Activated CD8-positive, alpha-beta memory T cell treated with anti-CD3 and anti-CD28 coated beads, Interleukin-2, amount 50 U/mL, for 1 hour (primary cell): Measurements from ENCODE around the gene CALU.

Experiments used
- DNase-seq: peaks from one replicate; pipeline ENCODE4 v3.0.0-alpha.2; 2020; ENCODE audit errors: extremely low read depth

The CALU gene

DNA sequence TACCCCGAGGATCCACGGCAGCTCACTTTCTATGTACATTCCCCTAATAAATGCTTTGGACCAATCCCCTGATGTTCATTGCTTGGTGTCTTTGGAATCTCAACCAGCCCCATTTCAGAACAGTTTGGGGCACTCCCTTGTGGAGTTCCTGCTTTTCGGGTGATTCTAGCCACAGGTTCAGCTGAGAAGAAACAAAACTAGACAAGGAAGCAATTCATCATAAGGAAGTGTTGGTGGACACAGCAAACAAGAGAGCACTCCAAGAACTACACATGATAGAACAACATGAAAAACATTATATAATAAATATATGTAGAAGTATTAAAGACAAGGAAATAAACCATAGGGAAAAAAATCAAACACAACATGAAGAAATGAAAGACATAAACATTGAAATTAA is 46.6 kb downstream of the CALU start:
- no peak for DNase-seq

DNA sequence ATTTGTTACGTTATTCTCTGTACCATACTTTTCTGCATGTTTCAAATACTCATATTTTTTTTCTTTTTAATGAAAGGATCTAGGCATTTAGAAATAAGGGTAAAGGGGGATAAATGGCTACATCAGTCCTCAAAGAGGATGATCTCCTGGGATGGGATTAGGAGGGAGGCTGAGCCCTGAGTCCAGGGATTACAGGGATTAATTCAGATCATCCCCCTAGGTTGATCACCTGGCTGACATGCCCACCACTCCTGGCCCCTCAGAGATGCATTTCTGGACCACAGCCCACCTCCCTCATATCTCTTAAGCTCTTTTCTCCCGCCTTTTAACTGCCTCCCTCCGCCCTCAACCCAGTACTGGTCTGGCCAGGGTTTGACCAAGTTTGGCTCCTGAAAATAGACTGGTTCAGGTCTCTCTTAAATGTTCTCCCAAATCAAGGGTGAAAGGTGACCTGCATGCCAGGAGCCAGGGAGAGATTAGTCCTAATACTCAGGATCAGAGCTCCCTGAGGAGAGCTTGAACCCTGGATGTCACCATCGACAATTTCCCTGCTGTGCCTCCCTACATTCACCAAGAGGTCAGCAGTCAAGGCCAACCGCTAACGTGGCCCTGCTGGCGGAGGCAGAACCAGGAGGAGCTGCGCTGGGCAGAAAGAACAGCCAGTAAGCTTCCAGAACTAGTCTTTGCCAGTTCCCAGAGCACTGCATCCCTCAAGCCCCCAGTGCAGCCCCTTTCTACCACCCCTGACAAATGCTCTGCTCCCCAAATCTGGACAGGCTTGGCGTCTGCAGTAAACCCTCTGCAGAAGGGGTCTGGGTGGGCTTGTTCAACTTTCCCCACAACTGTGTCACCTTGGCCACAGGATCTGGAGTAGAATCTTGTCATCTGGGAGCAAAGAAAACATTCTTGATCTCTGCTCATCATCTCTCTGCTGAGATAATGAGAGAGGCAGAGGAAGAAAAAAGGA is 49.6 kb downstream of the CALU start:
- no peak for DNase-seq

DNA sequence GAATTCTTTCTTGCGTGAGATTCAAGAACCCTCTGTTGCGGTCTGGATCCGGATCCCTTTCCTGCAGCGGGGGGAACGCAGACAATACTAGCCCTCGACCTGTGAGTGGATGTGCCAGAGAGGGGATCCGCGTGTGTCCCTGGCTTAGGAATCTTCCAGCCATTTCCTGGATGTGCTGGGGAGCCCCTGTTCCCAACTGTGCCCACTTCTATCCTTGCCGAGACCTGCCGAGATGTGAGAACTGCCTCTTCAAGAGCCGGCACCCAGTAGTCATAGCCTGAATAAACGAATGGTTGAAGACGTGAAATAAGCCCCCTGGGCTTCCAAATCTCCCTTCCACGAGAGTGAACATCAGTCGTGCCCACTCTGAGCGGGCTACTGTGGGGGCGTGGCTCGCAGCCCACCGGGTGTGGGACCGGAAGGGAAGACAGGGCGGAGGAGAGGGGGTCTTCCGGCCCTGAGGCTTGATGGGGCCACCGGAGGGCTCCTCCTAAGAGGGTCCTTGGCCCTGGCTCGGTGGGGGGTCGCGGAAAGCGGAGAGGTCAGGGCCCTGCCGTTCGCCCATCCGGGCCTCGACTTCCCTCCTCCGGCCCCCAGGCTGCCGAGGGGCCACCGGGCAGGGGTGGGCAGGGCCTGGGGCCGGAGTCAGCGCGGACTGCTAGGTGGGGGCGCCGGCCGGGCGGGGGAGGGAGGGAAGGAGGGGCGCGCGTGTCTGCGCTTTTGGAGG is 51.3 kb downstream of the CALU start:
- DNase-seq = no peak

DNA sequence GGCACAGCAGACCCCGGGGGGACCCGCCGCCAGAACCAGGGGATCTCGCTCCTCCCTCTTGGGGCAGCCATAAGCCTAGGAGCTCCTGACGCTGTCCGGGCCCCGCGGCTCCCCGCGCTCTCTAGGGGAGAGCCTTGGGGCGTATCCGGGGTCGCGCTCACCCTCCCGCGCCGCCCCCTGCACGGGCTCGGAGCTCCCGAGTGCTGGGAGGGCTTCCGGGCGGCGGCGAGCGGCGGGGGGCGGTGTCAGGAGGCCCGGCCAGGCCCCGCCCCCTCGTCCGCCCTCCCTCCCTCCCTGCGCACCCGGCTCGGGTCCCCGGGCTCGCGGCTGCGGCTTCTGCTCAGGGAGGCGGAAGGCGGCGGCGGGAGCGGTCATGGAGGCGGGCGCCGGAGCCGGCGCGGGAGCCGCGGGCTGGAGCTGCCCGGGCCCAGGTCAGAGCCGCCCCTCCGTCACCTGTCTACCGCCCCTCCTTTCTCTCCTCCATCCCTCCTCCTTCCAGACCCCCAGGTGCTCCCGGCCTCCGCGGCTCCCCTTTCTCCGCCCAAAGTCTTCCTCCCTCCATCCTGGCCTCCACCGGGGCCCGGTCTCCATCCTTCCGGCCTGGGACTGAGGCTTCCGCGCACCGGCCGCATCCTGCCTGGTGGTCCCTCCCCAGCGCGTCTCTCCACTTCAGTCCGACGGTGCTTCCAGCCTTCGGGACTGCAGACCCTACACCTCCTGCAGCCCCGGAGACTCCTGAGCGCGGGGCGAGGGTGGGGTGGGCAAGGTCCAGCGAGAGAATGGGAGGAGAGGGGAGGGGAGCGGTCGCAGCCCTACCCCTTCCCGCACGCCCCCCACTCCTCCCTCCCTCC is 52.2 kb downstream of the CALU start, which contains the start of gene CCDC136:
Gene CCDC136 (plus strand): TSS at position 848 of the 851 bp plus-strand sequence. CDS start 444 bp downstream, outside the sequence.
- peak; percentile 36 for DNase-seq

DNA sequence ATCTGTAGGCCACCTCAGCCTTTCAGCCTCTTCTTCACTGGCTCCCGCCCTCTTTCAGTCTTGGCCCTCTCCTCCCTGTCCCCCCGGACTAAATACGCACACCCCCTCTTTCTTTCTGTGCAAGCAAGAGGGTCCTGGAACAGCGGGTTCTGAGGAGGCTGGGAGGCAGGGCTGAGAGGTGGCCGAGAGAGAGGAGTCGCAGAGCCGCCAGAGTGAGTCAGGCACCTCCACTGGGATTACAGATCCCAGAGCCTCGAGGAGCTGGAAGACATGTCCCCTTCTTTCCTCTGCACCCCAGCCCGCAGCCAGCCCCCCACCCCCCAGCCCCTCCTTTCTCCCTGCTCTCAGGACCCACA is 52.8 kb downstream of the CALU start:
- DNase-seq = no peak

DNA sequence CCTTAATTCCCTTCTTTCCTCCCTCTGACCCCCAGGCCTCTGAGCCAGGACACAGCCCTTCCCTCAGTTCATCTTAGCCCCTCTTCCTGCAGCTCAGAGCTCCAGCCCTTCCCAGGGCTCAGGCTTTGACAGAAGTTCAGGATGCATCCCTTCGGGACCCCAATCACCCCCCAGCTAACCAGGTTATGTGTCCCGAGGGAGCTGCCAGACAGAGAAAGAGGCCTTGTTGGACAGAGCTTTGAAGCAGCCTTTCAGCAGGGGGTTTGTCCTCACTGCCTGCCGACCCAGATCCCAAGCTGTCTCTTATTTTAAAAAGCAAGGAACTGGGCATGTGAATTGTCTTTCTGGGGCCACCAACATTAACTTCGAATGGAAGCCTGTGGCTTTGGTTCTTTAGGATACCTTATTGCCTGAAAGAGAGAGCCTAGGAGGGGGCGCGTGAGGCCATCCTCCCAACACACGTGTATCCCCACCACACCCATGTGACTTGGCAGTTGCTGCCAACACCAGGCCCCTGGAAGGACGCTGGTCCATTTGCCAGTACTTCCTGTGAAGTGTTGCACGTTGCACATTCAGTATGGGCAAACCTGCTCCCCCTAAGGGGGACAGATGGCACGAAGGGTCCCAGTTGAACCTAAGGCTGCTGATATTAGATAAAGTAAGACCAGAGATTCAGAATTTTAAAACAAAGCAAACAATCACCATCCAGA is 53.5 kb downstream of the CALU start:
- no peak for DNase-seq

DNA sequence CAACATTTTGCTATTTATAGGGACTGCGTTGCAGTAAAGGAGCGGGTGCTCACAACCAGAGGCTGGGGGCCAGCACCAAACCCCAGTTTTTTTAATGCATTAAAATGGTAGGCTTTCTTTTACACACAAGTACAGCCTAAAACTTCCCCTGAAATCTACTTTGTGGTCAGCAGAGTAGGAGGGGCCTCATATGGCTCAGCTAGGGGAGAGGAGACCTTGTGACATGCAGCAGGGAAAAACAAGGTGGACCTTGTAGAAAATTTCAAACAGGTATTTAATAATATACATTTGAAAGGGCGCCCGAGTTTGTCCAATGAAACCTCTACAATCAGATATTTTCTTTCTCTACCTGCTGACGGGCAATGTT is 54.0 kb downstream of the CALU start:
- no peak for DNase-seq

DNA sequence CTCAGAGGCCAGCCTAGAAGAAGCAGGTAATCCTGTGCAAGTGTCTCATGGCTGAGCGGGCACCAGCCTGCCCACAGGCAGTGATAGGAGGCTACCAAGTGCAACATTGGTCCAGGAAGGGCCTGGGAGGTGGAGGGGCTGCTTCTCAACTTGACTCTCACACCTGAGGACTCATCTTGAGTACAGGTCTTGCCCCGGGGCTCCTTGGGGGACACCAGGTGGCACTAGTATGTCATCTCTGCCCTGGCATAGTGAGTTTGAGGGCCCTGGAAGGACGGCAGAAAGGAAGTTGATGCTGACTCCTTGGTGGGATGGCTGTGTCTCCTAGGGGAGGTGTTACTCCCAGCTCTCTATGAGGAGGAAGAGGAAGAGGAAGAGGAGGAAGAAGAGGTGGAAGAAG is 54.9 kb downstream of the CALU start:
- DNase-seq = no peak

DNA sequence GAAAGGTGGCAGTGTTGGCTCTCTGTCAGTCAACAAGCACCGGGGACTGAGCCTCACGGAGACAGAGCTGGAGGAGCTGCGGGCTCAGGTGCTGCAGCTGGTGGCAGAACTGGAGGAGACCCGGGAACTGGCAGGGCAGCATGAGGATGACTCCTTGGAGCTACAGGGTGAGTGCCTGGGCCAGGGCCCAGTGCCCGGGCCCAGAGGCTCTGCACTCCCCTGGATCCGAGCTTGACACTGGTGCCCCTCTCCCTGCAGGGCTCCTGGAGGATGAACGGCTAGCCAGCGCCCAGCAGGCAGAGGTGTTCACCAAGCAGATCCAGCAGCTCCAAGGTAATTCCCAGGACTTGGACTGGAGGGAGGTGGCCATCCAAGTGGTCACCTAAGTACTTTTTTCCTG is 55.3 kb downstream of the CALU start:
- DNase-seq = no peak

DNA sequence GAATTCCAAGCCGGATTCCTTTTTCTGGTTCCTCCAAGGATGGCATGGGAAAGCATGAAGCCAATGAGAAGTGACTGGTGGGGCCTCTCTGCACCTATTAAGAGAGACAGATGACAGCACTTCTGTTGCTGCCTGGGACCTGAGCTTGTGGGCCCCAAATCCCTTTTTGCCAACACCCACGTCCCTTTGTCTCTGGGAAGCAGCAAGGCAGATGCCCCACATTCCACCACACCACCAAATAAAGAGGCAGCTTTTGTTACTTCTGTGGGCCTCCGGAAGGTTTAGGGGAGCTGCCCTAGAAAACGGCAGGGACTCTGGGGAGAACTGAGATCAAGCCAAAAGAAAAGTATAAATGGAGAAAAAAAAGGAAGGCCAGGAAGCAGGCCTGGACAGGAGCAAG is 56.0 kb downstream of the CALU start:
- DNase-seq = no peak

DNA sequence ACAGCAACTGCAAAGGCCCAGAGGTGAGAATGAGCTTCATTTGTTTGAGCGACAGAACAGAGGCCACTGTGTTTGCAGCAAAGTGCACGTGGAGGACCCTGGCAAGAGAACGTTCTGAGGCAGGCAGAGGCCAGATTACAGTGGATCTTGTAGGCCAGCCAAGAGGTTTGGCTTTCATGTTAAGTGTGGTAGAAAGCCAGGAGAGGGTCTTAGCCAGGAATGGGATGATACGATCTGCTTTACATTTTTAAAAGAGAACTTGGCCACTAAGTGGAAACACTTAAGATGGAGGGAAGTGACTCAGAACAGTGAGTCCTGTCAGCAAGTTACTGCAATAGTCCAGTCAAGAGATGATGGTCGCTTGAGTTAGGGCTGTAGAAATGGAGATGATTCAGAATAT is 57.2 kb downstream of the CALU start:
- no peak for DNase-seq

DNA sequence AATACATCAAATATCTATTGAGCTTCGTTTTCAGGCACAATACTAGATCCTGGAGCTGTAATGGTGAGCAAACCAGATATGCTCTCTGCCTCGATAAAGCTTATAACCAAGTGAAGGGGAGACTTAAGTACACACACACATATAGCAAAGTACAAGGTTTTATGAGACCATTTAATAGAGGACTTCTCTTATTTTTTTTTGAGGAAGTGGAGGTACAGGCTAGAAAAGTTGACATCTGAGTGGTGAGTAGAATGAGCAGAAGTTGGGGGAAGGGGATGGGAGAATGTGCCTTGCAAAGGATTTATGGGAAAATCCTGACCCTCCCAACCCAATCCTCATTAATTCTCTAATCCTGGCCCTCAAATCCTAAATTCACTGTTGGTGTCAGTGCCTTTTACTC is 60.3 kb downstream of the CALU start:
- DNase-seq = no peak

DNA sequence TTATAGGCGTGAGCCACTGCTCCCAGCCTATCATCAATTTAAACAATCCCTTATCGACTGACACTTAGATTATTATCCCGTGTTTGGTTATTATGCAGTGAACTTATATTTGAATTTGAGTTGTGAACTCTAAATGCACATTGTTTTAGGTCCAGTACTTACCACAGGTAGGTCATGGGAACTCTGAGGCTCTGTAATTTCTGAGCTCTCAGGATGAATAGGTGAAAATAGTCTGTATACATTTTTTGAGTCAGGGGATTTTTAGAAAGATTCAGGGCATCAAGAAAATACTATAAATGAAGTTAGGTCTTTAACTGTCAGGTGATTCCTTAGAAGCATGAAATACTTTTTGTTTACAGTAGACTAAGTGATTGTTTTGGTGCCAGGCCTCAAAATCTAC is 61.4 kb downstream of the CALU start:
- DNase-seq = no peak

DNA sequence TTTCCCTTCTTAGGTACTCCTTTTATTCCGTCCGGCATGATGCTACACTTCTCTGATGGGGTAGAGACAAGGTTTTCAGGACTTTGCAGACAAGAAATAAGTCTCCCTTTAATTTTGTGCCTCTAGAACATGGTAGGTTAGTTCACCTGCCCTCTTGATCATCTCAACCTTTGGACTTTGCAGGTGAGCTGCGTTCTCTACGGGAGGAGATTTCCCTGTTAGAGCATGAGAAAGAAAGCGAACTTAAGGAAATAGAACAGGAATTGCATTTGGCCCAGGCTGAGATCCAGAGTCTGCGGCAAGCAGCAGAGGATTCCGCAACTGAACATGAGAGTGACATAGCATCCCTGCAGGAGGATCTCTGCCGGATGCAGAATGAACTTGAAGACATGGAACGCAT is 61.8 kb downstream of the CALU start:
- DNase-seq = no peak

DNA sequence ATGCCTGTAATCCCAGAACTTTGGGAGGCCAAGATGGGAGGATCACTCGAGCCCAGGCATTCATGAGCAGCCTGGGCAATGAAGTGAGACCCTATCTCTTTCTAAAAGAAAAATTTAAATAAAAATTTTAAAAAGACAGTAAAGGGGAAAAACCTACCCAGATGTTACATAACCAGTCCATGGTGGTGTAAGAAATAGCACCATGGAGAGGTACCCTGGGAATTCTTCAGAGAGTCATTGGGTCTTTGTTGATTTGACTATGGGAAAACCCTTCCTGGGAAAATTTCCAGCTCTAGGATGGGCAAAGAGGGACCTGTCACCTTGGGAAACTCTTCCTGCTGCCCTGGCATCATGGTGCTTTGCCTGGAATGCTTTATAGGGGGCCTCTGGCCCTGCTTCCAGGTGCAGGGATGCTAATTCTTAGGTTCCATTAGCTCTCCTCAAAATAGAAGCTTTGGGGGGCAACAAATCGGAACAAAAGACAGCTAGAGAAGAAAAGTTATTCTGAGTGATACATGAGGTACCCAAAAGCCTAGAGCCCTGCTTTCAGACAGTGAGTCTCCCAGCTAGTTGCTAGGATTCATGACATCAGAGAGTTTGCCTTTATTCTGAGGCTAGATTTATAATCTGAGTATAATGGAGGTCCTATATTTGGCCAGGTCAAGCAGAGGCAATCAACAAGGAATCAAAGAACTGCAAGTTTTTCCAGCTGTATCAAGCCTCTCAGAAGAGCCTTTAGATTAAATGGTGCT is 62.7 kb downstream of the CALU start:
- DNase-seq = no peak

DNA sequence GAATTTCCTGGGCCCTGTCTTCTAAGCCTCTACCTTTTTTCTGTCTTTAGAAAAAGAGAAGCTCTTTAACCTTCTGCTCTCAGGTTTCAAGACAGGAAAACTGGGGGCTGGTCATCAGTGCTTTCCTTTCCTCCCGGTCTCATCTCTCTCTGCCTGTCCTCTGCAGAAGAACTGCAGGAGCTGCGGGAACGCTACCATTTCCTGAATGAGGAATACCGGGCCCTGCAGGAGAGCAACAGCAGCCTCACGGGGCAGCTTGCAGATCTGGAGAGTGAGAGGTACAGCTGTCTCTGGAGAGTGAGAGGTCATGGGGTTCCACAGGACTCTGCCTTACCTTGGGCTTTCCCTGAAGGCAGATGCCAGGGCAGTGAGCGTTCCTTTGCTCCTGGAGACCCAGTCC is 65.3 kb downstream of the CALU start:
- DNase-seq = no peak

DNA sequence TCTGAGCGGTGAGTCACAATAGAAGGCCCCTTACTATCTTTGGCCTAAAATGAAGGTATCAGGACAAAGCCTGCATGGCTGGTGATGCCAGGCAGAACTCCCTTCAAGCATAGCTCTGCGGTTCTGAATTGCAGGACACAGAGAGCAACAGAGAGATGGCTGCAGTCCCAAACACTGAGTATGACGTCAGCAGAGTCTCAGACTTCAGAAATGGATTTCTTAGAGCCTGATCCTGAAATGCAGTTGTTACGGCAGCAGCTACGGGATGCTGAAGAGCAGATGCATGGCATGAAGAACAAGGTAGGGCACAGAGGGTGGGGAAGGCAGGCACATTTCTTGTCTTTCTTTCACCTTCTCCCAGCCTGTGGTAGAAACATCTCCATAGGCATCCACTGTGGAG is 66.1 kb downstream of the CALU start:
- no peak for DNase-seq

DNA sequence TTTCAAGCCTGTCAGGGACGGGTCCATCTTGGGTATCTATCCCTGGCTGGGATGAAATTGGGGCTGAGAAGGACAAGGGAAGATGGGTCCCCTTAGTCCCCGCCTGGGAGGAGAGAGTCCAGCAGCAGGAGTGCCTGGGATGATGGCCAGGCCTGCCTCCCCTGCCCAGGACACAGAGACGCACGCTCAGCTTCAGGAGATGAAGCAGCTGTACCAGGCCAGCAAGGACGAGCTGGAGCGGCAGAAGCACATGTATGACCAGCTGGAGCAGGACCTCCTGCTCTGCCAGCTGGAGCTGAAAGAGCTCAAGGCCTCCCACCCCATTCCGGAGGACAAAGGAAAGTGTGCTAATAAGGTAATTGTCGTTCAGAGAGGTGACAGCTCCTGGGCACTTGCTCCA is 68.0 kb downstream of the CALU start:
- DNase-seq = no peak

DNA sequence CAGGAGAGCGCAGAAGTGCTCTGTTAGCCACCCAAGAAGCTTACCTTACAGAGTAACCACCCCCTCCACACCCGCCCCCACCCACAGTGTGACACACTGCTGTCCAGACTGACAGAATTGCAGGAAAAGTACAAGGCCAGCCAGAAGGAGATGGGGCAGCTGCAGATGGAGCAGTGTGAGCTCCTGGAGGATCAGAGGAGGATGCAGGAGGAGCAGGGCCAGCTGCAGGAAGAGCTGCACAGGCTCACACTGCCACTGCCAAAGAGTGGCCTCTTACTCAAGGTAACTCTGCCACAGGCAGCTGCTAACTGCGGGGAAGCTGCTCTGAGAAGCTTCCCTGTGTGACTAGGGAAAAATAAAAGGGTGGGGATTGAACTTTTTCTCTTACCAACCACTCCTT is 70.2 kb downstream of the CALU start:
- no peak for DNase-seq

DNA sequence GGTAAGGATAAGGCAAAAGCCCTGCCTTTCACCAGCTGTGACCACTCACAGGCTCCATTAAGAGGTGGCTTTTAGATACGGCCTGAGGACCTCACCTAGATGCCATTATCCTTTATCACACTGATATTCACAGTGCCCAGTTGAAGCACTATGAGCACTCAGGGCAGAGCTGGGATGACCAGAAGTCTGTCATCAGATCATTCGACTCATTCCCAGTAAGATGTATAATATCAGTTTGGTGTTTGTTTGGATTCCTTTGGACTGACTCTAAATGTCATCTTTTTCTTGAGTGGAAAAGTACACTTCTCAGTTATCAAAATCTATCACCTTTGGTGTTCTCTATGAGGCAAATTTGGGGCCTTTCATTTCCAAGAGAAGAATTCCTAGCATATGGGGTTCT is 71.3 kb downstream of the CALU start:
- DNase-seq = no peak

DNA sequence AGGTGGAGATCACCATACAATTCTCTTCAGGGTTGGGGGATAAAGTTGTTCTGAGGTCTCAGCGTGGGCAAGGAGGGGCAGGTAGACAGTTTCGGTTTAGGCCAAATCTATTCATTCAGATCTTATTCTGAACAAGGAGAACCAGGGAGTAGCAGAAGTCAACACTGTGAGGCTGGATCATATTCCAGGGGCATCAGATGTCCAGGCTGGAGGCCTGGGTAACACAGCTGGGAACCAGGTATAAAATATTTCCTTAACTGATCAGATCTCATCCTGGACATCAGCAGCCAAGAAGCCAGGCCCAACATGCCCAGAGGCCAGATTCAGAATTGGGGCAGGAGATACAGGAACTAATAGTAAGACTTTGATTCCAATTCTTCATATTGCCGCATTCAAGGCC is 71.8 kb downstream of the CALU start:
- DNase-seq = no peak
